Muscle layer of colon (tissue), 2 donors: Measurements from ENCODE around the gene RPS14.
A peak's percentile ranks its signal among the peaks of the same experiment; 100 is the strongest.
"Not testable (repeated sequence)": the region's sequence is repeated elsewhere in the genome, so short reads cannot be mapped to it uniquely, and the experiment has no call there.

Experiments used
- H3K27ac ChIP-seq: one replicate; pipeline ENCODE4 v1.7.0; 2013; ENCODE audit warnings: low read depth, mild to moderate bottlenecking, low read length, moderate library complexity
- H3K27me3 ChIP-seq, 2 donors: one replicate each; pipeline ENCODE4 v1.7.0; 2013; ENCODE audit warnings: low read length in 2 of 2, mild to moderate bottlenecking in 2 of 2; ENCODE audit not compliant: insufficient read depth in 2 of 2, control insufficient read depth in 1 of 2
- H3K36me3 ChIP-seq: one replicate; pipeline ENCODE4 v1.7.0; 2013; ENCODE audit warnings: mild to moderate bottlenecking, low read length; ENCODE audit not compliant: insufficient read depth
- H3K4me1 ChIP-seq: one replicate; pipeline ENCODE4 v1.7.0; 2013; ENCODE audit warnings: mild to moderate bottlenecking, low read length; ENCODE audit not compliant: insufficient read depth
- H3K4me3 ChIP-seq, 2 donors: one replicate each; pipeline ENCODE4 v1.7.0; 2013; ENCODE audit warnings: low read length in 2 of 2, low read depth in 1 of 2, mild to moderate bottlenecking in 1 of 2, moderate library complexity in 1 of 2
- H3K9ac ChIP-seq: one replicate; pipeline ENCODE4 v1.7.0; 2013; ENCODE audit warnings: low read length
- H3K9me3 ChIP-seq: one replicate; pipeline ENCODE4 v1.7.0; 2013; ENCODE audit warnings: mild to moderate bottlenecking, low read length
- donor health status: abdominal sarcoma.
- donor health status: Adenocarcinoma of cecum.

RPS14 gene

DNA sequence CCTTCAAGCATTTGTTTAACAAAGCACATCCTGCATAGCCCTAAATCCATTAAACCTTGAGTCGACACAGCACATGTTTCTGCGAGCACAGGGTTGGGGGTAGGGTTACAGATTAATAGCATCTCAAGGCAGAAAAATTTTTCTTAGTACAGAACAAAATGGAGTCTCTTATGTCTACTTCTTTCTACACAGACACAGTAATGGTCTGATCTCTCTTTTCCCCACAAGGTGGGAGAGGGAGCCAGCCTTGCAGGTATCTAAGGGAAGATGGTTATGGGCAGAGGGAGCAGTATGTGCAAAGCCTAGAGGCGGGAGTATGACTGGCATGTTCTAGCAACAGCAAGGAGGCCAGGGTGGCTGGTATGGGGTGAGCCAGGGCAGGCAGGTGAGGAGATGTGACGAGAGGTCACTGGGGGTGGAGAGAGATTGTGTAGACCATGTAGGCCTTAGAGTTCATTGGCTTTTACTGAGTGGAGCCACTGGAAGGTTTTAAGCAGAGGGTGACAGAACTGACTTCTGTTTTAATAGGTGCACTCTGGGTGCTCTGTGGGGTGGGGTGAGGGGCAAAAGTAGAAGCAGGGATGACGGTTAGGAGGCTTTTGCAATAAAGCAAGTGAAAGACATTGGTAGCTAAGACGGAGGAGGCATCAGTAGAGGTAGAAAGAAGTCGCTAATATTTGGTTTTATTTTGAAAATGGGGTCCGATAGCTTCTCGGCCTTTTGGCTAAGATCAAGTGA lies 5.1 kb upstream of the RPS14 start:
- H3K27me3 ChIP-seq: no peaks in the 10 kb centered on the region
- H3K4me3 ChIP-seq: no peak overlapping the region
- H3K9me3 ChIP-seq: no peaks in the 10 kb centered on the region
- no peak overlapping the region for H3K9ac ChIP-seq
- H3K36me3 ChIP-seq: no peaks in the 10 kb centered on the region
- peaks cover 5% of the 10 kb centered on the region for H3K4me1 ChIP-seq
- no peak overlapping the region for H3K27ac ChIP-seq

DNA sequence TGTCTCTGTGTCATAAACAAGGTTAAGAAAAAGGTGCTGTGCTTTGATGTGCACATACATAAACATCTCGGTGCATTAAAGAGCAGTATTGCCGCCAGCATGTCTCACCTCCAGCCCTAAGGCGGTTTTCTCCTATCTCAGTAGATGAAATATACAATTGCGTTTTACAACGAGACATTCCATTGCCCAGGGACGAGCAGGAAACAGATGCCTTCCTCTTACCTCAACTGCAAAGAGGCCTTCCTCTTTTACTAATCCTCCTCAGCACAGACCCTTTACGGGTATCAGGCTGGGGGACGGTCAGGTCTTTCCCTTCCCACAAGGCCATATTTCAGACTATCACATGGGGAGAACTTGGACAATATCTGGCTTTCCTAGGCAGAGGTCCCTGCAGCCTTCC lies 4.5 kb upstream of the RPS14 start:
- not testable (repeated sequence) for H3K36me3 ChIP-seq, H3K9me3 ChIP-seq, H3K4me3 ChIP-seq, H3K9ac ChIP-seq, H3K27me3 ChIP-seq, H3K4me1 ChIP-seq, H3K27ac ChIP-seq

DNA sequence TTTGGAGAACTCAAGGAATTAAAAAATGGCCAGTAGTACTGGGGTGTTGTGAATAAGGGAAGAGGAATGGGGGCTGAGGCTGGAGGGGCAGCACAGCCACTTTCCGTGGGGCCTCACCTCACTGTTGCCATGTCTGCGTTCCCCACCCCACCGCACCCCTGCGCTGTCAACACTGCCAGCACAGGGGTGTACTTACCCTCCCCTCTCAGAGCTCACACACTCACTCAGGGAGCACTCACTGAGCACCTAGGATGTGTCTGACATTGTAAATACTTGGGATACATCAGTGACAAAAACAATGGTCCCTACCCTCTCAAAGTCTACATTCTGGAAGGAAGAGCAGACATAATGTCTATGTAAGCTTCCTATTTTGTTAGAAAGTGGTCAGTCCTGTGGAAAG lies 3.4 kb upstream of the RPS14 start:
- no peaks in the 10 kb centered on the region for H3K9me3 ChIP-seq
- no peak overlapping the region for H3K9ac ChIP-seq
- H3K4me1 ChIP-seq: peaks cover 10% of the 10 kb centered on the region
- H3K4me3 ChIP-seq: no peak overlapping the region
- H3K27me3 ChIP-seq: no peaks in the 10 kb centered on the region
- no peak overlapping the region for H3K27ac ChIP-seq
- peaks cover under 1% of the 10 kb centered on the region for H3K36me3 ChIP-seq

DNA sequence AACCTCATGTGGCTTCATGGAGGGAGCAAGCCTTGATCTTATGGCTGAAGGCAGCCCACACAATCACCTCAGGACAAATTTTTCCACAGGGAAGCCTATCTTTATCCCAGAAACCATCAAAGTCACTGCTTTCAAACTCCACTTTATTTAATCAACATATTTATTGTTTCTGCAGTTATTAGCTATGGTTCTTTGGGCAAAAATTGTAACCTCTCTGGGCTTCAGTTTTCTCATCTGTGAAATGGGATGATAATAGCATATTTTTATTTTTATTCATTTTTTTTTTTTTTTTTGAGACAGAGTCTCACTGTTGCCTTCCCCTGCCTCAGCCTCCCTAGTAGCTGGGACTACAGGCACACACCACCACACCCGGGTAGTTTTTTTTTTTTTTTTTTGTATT lies 2.1 kb upstream of the RPS14 start:
- no peaks in the 10 kb centered on the region for H3K9me3 ChIP-seq
- no peak overlapping the region for H3K27ac ChIP-seq
- H3K4me1 ChIP-seq: peaks cover 16% of the 10 kb centered on the region

DNA sequence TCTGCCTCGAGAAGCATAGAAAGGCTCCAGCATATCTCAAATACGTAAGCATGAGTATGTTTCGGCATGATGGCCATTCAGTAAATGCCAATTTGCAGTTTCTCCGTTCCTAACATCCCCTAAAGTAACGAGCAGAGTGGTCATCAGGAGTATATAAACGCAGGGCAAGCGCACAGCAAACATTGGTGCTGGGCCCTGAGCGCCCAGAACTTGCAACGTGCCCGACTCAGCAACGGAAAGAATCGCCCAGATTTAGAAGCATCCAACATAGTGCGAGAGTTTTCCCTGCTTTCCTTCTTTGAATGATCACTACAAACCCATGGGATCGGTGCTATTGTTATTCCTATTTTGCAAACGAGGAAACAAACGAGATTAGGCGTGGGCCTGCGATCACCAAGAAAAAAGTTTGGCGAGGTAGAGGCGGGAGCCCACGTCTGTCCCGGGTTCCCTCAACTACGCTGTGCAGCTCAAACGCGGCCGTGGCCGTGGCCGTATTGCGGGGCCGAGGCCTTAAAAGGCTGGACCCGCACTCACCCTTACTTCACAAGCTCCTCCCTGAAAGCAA lies 505 bp downstream of the RPS14 start:
- Histone ChIP-seq H3K27me3 (no peaks in the 10 kb centered on the region), H3K9ac (peak overlapping the region; percentile 98), H3K9me3 (no peaks in the 10 kb centered on the region), H3K4me3 (peak overlapping the region; percentile 78 to 89), H3K36me3 (peaks cover 40% of the 10 kb centered on the region), H3K4me1 (peaks cover 16% of the 10 kb centered on the region), H3K27ac (peak overlapping the region; percentile 87)

More for the DNA sequence above, 2.1 kb upstream of the RPS14 start:
- Histone ChIP-seq H3K27me3 (no peaks in the 10 kb centered on the region), H3K9ac (no peak overlapping the region), H3K4me3 (no peak overlapping the region), H3K36me3 (peaks cover 14% of the 10 kb centered on the region)

DNA sequence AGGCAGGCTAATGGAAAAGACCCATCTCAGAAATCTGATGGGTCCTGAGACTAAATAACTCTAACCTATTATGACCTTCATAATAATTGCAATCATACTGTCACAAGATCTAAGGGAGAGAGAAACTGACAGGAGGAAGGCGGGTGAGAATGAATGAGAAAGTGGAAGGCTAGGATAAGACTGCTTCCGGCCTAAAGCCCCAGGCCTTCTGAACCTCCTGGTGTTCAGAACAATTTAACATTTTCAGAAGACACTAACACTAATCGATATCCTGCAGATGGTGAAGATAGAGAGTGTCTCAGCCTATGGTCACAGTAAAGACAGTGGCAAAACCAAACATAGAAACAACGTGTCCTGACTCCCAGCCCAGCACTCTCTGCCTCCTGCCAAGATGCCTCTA lies 1.2 kb downstream of the RPS14 start:
- peak overlapping the region; percentile 87 for H3K27ac ChIP-seq
- peaks cover 16% of the 10 kb centered on the region for H3K4me1 ChIP-seq
- H3K27me3 ChIP-seq: no peaks in the 10 kb centered on the region
- H3K9ac ChIP-seq: peak overlapping the region; percentile 98
- H3K4me3 ChIP-seq: peak overlapping the region in 1 of 2 donors; percentile 89
- H3K9me3 ChIP-seq: no peaks in the 10 kb centered on the region
- H3K36me3 ChIP-seq: peaks cover 47% of the 10 kb centered on the region

DNA sequence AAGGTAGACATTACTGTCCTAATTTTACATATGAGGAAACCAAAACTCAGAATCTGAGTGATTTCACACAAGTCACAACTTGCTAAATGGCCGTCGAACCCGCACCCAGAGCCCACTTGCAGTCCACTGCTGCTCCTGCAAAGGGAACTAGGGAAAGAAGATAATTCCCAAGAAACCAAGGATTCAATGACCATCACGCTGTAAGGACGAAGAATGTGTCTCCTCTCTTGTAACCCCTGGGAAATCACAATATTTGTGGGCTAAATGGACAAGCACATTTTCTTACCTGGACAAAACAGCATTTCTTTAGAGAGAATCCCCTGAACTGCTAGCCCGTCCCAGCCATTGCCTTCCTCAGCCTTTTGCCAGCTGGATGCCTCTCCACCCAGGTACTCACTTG lies 2.4 kb downstream of the RPS14 start:
- Histone ChIP-seq H3K27ac (no peak overlapping the region), H3K36me3 (peaks cover 52% of the 10 kb centered on the region), H3K9ac (peak overlapping the region; percentile 98), H3K4me1 (peaks cover 17% of the 10 kb centered on the region), H3K4me3 (no peak overlapping the region), H3K9me3 (no peaks in the 10 kb centered on the region), H3K27me3 (no peaks in the 10 kb centered on the region)

DNA sequence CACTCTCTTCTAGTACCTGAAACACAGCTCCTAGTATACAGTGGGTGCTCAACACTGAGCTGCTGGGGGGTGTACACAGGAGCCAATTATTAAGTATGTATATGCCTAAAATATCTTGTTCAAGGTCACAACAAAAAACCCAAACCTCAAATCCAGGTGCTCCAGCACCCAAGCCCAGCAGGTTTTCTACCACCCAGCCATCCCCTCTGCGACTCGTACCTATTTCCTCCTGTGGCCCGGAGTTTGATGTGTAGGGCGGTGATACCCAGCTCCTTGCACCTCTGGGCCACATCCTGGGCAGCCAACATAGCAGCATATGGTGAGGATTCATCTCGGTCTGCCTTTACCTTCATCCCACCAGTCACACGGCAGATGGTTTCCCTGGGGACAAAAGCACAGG lies 3.0 kb downstream of the RPS14 start:
- Histone ChIP-seq H3K36me3 (peaks cover 52% of the 10 kb centered on the region), H3K9ac (no peak overlapping the region), H3K4me1 (peaks cover 23% of the 10 kb centered on the region), H3K4me3 (no peak overlapping the region), H3K27me3 (no peaks in the 10 kb centered on the region), H3K27ac (no peak overlapping the region), H3K9me3 (no peaks in the 10 kb centered on the region)

DNA sequence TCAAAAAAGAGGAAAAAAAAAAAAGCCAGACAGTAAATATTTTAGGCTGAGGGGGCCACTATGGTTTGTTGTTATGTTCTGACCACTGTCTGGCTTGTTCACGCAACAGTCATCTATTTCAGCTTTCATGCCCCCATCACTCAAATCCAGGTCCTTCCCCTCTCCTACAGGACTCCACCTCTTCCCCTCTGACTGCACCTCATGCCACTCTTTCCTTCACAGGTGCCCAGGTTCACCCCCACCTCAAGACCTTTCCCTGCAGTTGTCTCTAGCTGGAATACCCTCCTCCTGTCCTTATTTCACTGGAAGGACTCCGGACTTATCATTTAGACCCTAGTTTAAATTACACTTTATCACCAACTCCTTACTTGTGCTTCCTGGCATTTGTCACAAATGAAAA lies 3.5 kb downstream of the RPS14 start:
- Histone ChIP-seq H3K4me1 (peaks cover 25% of the 10 kb centered on the region), H3K36me3 (peaks cover 52% of the 10 kb centered on the region), H3K9me3 (no peaks in the 10 kb centered on the region), H3K9ac (no peak overlapping the region), H3K4me3 (no peak overlapping the region), H3K27ac (no peak overlapping the region), H3K27me3 (no peaks in the 10 kb centered on the region)

DNA sequence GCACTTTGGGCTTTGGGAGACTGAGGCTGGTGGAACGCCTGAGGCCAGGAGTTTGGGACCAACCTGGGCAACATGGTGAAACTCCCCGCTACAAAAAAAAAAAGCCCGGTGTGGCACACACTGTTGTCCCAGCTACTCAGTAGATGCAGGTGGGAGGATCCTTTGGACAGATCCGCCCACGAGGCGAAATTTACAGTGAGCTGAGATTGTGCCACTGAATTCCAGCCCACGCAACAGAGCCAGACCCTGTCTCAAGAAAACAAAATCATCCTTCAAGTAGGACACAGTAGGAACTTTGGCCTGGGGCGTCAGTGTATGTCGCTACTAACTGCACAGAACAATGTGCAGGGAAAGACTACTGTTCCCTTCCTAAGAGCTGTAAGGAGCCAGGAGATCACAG lies 4.8 kb downstream of the RPS14 start:
- H3K36me3 ChIP-seq: peaks cover 52% of the 10 kb centered on the region
- no peak overlapping the region for H3K4me3 ChIP-seq
- H3K9ac ChIP-seq: no peak overlapping the region
- no peaks in the 10 kb centered on the region for H3K27me3 ChIP-seq
- H3K27ac ChIP-seq: no peak overlapping the region
- peaks cover 25% of the 10 kb centered on the region for H3K4me1 ChIP-seq
- no peaks in the 10 kb centered on the region for H3K9me3 ChIP-seq

DNA sequence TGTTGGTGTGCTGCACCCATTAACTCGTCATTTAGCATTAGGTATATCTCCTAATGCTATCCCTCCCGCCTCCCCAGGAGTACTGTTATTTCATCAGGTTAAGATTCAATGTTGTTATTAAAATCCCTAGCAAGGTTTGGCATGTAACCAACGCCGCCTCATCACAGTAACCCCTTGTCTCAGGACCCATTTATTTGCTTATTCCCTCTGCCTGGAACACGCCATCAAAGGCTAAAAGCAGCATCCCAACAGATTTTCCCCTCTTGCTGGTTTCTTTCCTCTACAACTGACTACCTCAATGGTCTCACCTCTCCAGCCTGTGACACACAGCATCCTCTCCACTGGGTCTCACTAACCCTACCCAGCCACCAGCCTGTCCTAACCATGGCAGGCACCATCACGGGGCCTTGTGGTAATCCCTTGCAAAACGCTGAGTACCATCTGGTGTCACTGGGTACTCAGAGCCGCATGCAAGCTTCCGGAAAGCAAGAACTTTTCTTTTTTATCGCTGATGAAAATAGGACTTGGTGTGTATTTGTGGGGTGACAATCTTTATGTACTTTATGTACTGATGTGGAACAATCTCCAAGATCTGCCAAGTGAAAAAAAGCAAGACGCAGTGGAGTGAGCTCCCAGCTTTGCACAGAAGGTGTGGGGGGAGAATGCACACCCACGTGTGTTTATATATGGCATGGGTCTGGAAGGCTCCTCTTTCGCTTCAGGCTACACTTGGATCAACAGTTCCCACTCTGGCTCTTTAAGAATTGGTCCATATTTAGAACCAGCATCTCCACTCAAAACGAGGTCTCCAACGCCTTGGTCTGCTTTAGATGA lies 6.1 kb downstream of the RPS14 start:
- Histone ChIP-seq H3K4me1 (peaks cover 21% of the 10 kb centered on the region), H3K9me3 (no peaks in the 10 kb centered on the region), H3K4me3 (no peak overlapping the region), H3K9ac (no peak overlapping the region), H3K27me3 (no peaks in the 10 kb centered on the region), H3K36me3 (peaks cover 52% of the 10 kb centered on the region), H3K27ac (no peak overlapping the region)
